SIG-M5 treated with dmso at 0.1 percent for 504 hours (cell line): ENCODE results near the gene ULBP3.
"Not testable (repeated sequence)": the region's sequence is repeated elsewhere in the genome, so short reads cannot be mapped to it uniquely, and the experiment has no call there.

Experiments used
- DNase-seq: peaks from one replicate; lab custom pipeline; 2025; ENCODE audit not compliant: unreplicated experiment; lab: John Stamatoyannopoulos, UW

ULBP3 gene

DNA sequence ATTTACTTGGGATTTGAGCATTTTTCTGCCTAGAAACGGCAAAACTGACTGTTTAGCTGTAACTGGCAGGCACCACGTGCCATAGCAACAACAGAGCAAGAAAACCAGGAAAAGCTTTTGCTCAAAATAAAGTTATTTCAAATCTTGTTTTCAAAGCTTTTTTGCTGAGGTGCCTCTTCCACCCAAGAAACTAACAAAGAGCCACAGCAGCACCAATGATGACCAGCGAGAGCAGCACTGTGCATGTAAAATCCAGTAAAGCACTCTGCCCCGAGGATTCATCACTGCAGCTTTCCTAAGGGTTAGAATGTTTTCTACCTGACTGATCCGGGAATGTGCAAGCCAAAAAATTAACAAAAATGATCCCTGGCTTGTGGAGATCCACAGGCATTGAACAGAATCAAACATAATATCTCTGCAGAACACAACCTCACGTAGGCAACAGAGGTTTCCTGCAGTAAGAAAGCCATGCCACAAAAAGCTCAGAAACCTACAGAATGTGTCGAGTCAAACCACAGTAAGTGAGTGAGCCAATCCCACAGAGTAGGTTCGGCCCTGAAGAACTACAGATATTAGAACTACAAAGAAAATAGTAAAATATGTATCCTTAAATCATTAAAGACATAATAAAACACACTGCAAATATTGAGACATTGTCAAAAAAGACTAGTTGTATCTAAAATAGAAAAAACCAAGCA lies 7.4 kb upstream of the ULBP3 start:
- DNase-seq: no peak

DNA sequence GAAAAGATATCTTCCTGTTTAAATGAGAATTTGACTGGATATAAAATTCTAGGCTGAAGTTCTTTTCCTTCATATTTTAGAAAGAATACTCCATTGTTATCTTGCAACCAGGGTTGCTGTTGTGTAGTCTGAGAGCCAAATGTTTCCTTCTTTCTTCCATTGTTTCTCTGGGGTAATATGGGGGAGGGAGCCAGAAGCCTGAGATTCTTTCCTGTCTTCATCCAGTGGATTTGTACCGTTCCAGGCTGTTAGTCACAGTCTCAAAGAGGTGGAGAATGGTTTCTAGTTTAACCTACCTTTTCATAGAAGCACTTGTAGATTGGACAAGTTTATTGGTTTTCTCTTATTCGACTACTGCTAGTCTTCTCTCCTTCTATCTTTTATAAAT lies 6.1 kb upstream of the ULBP3 start:
- no peak for DNase-seq

DNA sequence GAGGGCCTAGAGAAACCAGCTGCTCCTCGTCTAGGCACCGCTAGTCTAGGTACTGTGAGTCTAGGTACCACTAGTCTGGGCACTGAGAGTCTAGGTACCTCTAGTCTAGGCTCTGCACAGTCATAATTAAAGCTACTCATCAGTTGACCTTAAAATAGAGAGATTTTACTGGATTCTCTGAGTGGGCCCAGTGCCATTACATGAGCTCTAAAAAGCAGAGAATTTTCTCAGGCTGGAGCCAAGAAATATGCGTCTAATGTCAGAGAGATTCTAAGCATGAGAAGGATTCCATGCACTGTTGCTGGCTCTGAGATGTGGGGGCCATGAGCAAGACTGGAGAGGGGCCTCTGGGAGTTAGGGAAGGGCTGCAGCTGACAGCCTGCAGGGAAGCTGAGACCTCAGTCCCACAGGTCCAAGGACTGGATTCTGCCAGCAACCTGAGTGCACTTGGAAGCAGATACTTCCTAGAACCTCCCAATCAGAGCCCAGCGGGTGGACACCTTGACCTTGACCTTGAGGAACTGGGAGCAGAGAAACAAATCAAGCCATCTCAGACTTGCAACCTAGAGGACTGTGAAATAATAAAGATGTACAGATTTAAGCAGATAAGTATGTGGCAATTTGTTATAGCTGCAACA lies 5.6 kb upstream of the ULBP3 start:
- not testable (repeated sequence) for DNase-seq

DNA sequence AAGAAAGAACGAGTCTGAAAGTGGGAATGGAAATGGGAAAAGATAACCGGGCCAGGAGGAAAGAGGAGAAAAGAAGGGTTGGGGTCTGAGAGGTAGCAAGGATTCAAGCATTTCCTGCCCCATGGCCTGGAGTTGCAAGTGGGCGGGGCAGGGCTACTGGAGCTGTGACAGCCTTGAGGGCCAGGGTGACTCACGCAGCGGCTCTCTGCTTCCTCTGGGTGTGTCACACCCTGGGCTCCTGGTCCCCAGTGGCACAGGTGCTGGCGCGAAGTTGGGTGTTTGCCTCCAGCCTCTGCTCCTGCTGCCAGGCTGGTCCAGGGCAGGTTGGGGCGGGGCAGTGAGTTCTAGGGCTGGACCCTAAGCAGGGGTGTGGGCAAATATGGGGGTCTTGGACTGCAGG lies 3.3 kb upstream of the ULBP3 start:
- peak; percentile 24 for DNase-seq

DNA sequence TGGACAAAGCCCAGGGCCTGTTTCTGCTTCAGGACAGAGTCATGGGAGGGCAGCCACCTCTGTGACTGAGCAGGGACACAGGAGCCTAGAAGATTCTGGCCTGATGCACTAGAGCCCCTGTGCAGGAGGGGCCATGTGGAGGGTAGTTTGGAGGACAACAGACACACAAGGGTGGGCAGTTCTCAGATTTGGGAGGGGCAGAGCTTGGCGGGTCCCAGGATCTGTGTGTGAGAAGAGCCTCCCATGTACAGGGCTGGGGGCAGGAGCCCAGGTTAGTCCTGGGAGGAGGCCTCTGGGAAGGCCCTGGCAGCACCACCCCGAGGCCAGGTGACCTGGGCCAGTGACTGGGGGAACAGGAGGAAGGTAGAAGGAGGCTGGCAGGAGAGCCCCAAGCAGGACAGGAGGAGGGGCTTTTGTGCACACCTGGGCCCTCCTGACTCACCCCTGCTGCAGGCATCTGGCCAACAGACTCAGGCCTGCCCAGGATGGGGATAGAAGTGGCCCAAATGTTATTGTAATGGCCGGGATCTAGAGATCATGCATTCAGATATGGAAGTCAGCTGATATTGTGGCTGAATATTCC lies 1.4 kb upstream of the ULBP3 start:
- no peak for DNase-seq

DNA sequence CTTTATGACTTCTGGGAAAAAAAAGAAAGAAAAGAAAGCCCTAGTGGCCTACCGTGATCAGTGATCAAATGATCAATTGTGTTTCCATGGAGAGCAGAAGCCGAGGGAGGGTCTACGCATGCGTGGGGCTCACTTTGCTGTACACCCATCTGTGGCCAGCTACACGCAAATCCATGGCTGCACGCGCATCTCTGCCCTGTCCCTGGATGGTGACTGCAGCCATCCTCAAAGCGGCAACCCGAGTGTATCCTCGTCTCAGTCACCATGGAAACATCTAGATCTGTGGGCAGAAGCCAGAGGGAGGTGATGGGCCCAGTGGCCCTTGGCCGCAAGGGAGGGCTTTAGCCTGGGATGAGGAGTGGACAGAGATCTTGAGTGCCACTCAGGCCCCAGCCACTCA lies 785 bp upstream of the ULBP3 start:
- DNase-seq: no peak

DNA sequence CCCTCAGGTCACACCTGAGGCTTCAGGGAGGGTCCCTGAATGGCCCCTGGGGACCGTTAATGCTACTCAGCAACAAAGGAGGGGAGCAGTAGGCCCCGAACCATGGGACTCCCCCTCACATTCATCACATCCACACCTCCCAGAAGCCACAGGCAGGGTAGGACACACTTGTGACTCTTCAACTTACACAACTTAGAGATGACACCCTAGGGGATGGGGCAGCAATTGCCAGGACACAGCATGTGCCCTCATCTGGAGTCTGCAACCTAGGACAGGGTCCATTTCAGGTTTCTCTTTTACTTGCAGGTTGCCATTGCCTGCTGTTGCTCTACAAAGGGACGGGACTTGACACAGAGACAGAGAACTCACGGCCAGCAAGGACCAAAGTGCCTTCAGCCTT lies 770 bp downstream of the ULBP3 start:
- DNase-seq: no peak

DNA sequence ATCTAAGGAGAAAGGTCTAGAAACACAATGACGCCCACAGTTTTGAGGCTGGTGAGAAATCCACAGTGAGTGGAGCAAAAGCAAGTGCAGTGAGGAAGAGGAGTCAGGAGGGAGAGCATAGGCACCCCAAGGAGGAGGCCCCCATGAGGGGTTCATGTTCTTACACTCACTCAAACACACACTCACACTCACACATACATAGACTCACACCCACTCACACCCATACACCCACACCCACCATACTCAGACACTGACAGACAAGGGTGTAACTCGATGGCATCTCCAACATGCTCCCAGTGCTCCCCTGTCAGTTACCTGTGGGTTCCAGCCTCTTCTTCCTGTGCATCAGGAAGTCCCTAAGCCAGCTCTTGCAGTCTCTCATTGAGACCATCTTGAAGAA lies 3.8 kb downstream of the ULBP3 start:
- no peak for DNase-seq

DNA sequence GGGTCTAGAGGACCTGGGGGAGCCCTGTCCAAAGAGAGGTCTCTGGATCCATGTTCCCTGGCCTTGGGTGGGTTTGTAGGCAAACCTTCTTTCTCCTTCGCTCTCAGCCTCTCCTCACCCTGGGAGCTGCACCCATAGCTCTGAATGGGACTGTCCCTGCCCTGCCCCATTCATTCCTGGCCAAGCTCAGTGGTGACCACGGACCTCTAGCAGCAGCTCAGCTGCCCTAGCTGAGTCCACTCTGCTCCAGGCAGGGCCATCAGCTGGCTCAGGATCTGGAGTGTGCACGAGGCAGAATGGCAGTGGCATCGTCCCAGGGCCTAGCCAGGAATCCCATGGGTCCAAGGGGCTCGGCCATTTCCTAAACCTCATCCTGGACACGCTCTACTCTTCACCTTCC lies 5.3 kb downstream of the ULBP3 start:
- no peak for DNase-seq

DNA sequence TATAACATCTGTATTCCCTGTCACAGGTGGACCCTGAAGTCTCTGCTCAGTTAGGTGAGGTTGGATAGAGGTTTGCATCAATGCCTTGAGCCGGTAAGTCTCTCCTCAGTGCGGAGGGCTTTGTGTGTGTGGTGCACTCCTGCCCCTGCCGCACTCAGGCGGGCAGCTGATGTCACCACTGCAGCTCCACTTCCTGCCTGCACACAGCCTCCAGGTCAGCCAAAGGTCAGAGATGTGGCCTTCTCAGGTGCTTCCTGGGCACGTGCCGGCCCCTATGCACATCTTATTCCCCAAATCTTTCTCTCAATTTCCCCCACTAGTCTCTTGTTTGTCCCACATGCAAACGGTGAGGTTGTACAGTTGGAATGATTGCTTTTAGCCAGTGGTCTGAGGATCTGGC lies 8.9 kb downstream of the ULBP3 start:
- not testable (repeated sequence) for DNase-seq

DNA sequence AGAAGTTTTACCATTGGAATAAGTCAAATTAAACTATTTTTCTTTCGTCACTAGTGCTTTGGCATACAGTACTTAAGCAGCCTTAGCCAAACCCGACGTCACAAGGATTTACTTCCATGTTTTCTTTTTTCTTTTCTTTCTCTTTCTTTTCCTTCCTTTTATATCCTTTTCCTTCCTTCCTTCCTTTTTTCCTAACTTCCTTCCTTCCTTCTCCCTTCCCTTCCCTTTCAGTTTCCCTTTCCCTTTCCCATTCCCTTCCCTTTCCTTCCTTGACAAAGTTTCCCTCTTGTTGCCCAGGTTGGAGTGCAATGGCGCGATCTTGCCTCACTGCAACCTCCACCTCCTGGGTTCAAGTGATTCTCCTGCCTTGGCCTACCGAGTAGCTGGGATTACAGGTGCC lies 9.9 kb downstream of the ULBP3 start:
- no peak for DNase-seq

DNA sequence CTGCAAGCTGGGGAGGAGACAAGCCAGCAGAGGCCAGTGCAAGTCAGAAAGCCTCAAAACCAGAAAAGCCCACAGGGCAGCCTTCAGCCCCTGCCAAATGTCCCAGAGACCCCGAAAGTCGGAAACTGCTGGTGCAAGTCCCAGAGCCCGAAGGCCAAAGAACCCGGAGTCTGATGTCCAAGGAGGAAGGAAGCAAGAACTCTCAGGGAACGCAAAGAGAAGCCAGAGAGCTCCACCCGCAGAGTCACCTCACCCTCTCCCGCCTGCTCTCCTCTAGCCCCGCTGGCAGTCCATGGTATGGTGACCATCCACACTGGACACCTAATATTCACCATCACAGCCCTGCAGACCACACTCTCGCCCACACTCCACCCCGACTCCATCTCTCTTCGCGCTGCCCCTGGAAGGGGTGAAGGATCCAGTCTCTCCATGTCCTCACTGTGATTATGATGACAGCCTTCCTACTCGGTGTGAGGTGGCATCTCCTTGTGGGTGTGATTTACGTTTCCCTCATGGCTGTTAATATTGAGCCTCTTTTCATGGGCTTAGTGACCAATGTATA lies 10.6 kb downstream of the ULBP3 start:
- no peak for DNase-seq

DNA sequence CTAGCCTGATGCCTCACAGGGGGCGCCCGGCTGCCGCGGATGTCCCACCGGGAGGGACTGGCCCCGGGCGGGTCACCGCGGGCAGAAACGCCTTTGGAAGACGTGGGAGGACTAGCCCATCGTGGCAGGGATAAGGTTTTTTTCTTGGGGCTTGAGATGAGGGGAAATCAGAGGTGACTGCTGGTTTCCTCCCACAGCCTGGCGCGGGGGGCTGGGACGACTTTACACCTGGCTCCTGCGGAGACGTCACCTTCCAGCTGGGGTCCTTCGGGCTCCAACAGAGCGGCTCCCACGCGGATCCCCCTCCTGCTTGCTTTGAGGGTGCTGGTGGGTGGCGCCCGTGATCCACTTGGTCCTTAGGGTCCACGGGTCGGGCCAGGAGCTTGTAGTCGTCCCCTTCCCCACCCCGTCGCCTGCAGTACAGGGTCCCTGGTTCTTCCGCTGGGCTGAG lies 11.4 kb downstream of the ULBP3 start:
- no peak for DNase-seq

DNA sequence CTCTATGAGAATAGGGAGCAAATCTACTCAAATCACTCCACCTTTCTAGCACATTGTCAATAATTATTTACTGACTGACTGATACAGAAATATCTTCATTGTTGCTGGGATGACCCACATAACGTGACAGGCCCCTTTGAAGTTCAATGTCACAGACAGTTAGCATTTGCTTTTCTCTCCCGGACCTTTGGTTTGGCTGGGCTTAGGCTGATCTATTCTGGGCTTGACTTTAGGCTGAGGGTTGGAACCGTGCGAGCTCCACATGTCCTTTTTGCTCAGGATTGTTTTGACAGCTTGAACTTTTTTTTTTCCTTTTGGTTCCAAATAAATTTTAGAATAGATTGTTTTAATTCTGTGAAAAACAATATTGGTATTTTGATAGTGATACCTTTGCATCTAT lies 12.0 kb downstream of the ULBP3 start:
- DNase-seq: no peak

DNA sequence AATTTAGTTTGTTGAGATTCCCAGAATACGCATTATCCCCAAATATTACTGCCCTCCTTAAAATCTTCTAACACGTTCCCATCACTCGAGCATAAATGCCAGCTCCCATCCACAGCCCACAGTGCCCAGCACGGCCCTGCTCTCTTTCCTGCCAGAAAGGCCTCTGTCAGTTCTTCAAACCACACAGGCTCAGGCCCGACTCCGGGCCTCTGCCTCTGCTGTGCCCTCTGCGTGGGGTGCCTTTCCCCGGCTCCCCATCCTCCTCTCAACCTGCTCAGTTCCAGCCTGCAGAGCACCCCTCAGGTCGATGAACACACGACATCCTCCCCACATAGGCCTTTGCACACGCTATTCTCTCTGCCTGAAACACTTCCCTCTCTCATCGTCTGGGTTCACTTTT lies 12.8 kb downstream of the ULBP3 start:
- DNase-seq: no peak

DNA sequence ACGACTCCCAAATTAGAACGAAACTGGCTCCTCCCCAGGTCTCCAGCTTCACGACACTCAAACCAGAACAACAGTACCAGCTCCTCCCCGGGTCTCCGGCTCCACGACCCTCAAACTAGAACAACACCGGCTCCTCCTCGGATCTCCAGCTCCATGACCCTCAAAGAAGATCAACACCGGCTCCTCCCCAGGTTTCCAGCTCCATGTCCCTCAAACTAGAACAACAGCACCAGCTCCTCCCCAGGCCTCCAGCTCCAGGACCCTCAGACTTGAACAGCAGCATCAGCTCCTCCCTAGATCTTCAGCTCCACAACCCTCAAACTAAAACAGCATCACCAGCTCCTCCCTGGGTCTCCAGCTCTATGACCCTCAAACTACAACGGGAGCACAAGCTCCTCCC lies 13.8 kb downstream of the ULBP3 start:
- no peak for DNase-seq

DNA sequence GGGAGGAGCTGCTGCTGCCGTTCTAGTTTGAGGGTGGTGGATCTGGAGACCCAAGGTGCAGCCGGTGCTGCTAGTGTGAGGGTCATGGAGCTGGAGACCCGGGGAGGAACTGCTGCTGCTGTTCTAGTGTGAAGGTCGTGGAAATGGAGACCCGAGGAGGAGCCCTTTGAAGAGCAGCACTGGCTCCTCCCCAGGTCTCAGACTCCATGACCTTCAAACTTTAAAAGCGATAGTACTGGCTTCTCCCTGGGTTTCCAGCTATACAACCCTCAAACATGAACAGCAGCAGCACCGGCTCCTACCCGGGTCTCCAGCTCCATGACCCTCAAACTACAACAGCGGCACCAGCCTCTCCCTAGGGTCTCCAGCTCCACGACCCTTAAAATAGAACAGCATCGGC lies 15.5 kb downstream of the ULBP3 start:
- no peak for DNase-seq

DNA sequence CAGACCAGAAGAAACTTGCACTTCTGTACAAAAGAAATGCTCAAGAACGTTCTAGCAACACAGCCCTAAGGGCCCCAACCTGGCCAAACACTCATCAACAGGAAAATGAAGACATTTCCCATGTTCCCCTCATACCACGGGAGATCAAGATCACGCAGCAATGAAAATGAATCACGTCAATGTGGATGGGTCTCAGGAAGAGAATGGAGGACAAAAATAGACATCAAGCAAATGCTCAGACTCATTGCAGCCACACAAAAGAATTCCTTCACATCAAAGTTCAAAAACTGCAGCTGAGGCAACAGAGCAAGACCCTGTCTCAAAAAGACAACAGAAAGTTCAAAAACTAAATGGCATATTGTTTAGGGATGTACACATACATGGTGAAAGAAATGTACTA lies 18.1 kb downstream of the ULBP3 start:
- DNase-seq: no peak

DNA sequence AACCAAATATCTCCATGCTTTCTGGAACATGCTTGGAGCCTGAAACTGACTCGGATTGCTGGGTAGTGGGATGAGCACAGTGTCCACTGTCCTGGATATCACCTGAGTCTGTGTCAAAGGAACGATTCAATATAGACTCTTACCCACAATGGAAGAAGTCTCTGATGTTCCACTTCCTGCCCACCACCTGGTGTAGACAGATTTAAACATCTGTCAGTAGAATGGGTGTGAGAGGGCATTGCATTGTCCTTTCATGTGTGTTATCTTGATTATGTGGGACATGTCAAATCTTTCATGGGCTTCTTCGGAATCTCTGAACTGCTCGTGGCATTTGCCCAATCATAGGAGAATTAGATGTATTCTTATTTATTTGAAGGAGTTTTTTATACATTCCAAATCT lies 20.8 kb downstream of the ULBP3 start:
- DNase-seq: no peak

DNA sequence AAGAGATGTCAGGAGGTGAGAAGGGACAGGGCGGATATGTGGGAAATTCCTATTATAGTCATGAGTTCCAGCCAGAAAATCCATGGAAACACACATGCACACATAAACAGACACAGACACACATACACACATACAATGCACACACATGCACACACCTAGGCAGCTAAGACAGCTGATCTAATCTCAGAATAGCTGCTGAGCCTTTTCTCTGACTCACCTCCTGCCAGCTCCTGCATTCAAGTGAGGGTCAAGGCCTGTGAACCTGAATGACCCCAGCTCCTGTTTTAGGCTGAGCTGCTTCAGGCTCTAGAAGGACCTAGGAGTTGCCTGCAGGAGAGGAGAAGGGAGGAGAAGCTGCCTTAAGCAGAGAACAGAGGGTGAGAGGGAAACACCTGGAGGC lies 22.0 kb downstream of the ULBP3 start:
- DNase-seq: no peak

DNA sequence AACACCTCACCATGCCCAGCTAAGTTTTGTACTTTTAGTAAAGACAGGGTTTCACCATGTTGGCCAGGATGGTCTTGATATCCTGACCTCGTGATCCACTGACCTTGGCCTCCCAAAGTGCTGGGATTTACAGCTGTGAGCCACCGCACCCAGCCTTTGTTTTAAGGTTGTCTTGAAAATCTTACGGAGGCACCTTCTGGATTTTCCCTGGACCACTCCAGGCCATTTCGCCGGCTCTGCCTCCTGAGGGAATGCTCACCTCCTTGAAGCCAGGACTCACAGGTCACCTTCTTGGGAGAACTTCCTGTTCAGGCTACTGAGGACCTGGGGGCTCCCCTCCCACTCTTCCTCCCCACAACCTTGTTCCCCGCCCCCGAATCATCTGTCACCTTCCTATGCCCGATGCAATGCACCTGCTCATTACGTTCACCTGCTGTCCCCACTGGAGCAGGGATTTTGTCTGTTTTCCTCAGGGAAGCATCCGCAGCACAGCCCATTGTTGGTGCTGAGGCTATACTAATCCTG lies 24.2 kb downstream of the ULBP3 start:
- no peak for DNase-seq
